ENCODE results near the gene NOG.

The NOG gene

DNA sequence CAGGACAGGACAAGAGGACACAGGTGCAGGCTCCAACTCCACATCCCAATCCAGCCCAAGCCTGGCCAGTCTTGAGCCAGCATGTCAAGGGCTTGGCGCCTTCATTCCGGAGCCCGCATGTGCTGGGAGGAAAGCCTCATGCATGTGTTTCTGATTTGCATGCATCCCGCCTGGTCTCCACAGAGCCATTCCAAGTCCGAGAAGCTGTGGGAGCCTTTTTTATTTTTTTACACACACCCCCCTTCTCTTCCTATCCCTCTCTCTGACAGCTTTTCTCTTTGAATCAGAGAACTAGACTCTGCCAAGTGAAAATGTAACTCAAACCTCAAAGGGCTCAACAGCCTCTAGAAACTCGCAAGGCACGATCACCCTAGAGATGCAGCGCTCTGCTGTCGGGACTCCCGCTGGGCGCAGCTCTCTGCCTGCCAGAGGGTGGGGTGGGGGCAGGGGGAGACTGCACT lies 45.1 kb downstream of the NOG start:
- no peak for DNase-seq

DNA sequence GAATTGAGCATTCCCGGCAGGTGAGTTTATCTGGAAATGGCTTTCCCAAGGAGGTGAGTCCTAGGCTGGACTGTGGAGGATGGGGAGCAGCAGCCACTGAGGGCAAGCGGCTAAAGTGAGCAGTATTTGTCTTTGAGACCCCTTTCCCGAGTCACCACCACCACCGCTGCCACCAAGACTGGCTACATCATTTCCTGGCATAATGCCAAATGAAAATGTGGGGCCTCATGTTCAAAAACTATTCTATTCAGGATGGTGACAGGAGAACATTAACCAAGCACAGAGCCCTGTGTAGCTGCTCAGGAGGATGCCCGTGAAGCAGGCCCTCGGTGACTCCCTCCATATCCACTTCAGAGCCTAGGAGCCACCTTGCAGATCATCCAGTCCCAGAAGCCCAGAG lies 46.0 kb downstream of the NOG start:
- no peak for DNase-seq

DNA sequence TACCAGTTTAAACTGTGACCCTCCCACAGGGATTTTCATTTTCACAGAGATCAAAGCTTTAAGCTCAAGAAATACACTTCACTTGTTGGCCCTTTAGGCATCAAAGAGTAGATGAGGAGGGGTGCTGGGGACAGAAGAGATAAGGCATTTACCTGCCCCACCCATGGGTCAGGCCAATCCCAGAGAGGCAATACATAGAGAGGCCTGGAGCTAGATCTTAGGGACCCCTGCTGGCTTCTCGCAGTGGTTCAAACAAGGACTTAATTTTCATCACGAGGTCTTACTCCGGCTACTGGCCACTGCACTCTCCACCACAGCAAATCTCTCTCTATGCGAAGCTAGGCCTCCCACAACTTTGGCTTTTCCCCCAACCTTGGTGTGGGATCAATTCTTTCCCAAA lies 46.6 kb downstream of the NOG start:
- no peak for DNase-seq

DNA sequence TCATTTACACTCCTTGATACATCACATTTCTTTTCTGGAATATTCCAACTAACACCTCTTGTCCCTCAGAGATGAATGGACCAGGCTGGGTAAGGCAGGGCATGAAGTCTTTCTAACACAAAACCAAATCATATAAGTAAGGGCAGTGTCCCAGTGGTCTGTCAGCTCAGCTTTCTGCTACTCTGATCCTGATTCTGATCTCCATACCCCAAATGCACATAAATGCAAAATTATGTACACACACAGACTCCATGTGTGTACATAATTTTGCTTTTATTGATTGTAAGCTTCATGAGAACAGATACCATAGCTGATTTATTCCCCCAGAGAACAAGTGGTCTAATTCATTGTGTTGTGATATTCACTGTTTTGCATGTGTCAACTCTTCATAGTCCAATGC lies 47.9 kb downstream of the NOG start:
- DNase-seq: no peak

DNA sequence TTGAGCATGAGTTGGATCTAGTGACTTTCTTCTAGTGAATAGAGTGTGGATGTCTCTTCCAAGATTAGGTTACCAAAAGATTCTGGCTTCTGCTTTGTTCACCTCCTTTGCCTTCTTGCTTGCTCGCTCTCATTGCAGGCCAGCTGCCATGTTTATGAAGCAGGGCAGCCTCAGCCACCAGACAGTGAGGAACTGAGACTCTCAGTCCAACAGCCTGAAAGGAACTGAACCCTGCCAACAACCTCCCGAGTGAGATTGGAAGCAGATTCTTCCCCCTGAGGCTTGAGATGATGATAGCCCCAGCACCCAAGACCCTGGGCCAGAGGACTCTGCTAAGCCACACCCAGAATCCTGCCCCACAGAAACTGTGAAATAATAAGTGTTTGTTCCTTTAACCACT lies 48.4 kb downstream of the NOG start:
- DNase-seq: no peak

DNA sequence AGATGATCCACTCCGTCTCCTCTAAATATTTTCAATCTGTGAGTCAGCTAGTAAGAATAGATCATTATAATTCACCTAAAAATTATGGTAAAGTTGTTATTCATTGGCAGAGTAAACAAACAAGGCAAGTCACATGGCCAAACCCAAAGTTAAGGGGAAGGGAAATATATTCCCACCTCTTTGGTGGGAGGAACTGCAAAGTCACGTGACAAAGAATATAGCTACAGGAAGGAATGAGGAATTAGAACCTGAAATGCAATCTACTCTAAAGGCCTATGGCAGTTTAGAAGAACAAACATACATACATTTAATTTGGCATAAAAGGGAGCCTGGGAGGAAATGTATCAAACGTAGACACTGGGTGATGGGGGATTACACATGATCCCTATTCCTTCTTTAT lies 48.9 kb downstream of the NOG start:
- no peak for DNase-seq
